B cell (primary cell): ENCODE measurements around the gene AOPEP. TPM values are rescaled to one million over a fixed set of nuclear protein-coding genes. Genes with fewer than 3 reads are reported as not detected.

ENCODE experiments used
- ATAC-seq: fragments of 200-7000 bp; cut with Tn5 transposase; one replicate; pipeline ENCODE4 v1.10.0; 2021; ENCODE audit warnings: low read depth, mild to moderate bottlenecking, moderate number of reproducible peaks, moderate library complexity
- CTCF ChIA-PET: fragments of 350-600 bp; sonication (Branson Sonifier 250); formaldehyde crosslinking; loops from one replicate; lab custom pipeline; 2021; ENCODE audit warnings: antibody characterized with exemption, inconsistent platforms; lab: Charles Lee
- POLR2A ChIA-PET: fragments of 350-600 bp; sonication (Branson Sonifier 250); formaldehyde crosslinking; loops from one replicate; lab custom pipeline; 2021; ENCODE audit warnings: antibody characterized with exemption; lab: Charles Lee
- DNase-seq: peaks from one replicate; pipeline ENCODE4 v3.0.0; 2013
- H2AFZ ChIP-seq: 2 replicates; pipeline ENCODE4 v1.6.1; 2012; ENCODE audit warnings: mild to moderate bottlenecking, low read depth, low read length; ENCODE audit not compliant: insufficient read depth, poor library complexity, severe bottlenecking
- H3K27ac ChIP-seq, 2 donors: 1 replicate in 1 of 2; 2 replicates in 1 of 2; pipeline ENCODE4 v1.5.1; 2012 to 2013; ENCODE audit warnings: low read length in 2 of 2, mild to moderate bottlenecking in 2 of 2, moderate library complexity in 1 of 2
- H3K27me3 ChIP-seq, 4 experiments: fragments of 200-600 bp in 1 of 4; sonication (generic) in 1 of 4; replicated peaks in 1 of 4; 1 replicate in 2 of 4; 2 replicates in 2 of 4; pipeline versions ENCODE4 v1.6.1 to v1.7.0; 2013 to 2016; ENCODE audit warnings: low read length in 3 of 4, mild to moderate bottlenecking in 2 of 4, mixed read lengths in 1 of 4, moderate library complexity in 1 of 4; ENCODE audit not compliant: insufficient read depth in 4 of 4, control insufficient read depth in 3 of 4; ENCODE audit errors: control extremely low read depth in 1 of 4
- H3K36me3 ChIP-seq, 2 experiments: replicated peaks in 1 of 2; 1 replicate in 1 of 2; 2 replicates in 1 of 2; pipeline versions ENCODE4 v1.6.1 to v1.7.1; 2013; ENCODE audit warnings: low read length in 1 of 2; ENCODE audit not compliant: insufficient read depth in 2 of 2, control insufficient read depth in 1 of 2; ENCODE audit errors: control extremely low read depth in 1 of 2, extremely low read depth in 1 of 2
- H3K4me1 ChIP-seq, 2 donors: fragments of 200-600 bp in 1 of 2; sonication (generic) in 1 of 2; 1 replicate in 1 of 2; 2 replicates in 1 of 2; pipeline versions ENCODE4 v1.5.1 to v1.6.1; 2013 to 2017; ENCODE audit warnings: low read length in 2 of 2; ENCODE audit not compliant: control insufficient read depth in 2 of 2, insufficient read depth in 2 of 2
- H3K4me2 ChIP-seq: replicated peaks from 2 replicates; pipeline ENCODE3; 2012; ENCODE audit warnings: mild to moderate bottlenecking, low read depth, low read length; ENCODE audit not compliant: poor library complexity, severe bottlenecking
- H3K4me3 ChIP-seq, 5 experiments: fragments of 200-600 bp in 1 of 5; sonication (generic) in 1 of 5; 1 replicate in 3 of 5; 2 replicates in 2 of 5; pipeline versions ENCODE4 v1.5.1 to v1.7.0; 2011 to 2016; ENCODE audit warnings: low read length in 4 of 5, mild to moderate bottlenecking in 4 of 5, low read depth in 2 of 5, control low read depth in 1 of 5, moderate library complexity in 1 of 5; ENCODE audit not compliant: insufficient read depth in 1 of 5; ENCODE audit errors: control extremely low read depth in 1 of 5, extremely low read depth in 1 of 5
- H3K79me2 ChIP-seq: fragments of 200-600 bp; sonication (generic); one replicate; pipeline ENCODE4 v1.6.0; 2016; ENCODE audit warnings: low read length; ENCODE audit not compliant: control insufficient read depth, insufficient read depth
- H3K9ac ChIP-seq: fragments of 200-600 bp; sonication (generic); 2 replicates; pipeline ENCODE4 v1.6.1; 2017; ENCODE audit warnings: mild to moderate bottlenecking, low read length, moderate library complexity
- H3K9me3 ChIP-seq, 3 donors: one replicate each; pipeline versions ENCODE4 v1.6.1 to v1.7.1; 2013; ENCODE audit warnings: low read length in 2 of 3; ENCODE audit not compliant: control insufficient read depth in 2 of 3, insufficient read depth in 1 of 3; ENCODE audit errors: control extremely low read depth in 1 of 3
- H4K20me1 ChIP-seq: 2 replicates; pipeline ENCODE4 v1.6.0; 2012; ENCODE audit warnings: mild to moderate bottlenecking, low read length; ENCODE audit not compliant: insufficient read depth, control insufficient read depth, poor library complexity, severe bottlenecking
- H3K27ac Mint-ChIP-seq: one replicate; pipeline ENCODE4 v1.8.0; 2021; ENCODE audit warnings: mixed read lengths
- H3K27me3 Mint-ChIP-seq: one replicate; pipeline ENCODE4 v1.8.0; 2021; ENCODE audit warnings: mixed read lengths
- H3K4me1 Mint-ChIP-seq: one replicate; pipeline ENCODE4 v1.8.0; 2021; ENCODE audit warnings: mixed read lengths
- H3K4me3 Mint-ChIP-seq: one replicate; pipeline ENCODE4 v1.8.0; 2021; ENCODE audit warnings: mixed read lengths
- H3K9me3 Mint-ChIP-seq: one replicate; pipeline ENCODE4 v1.8.0; 2022; ENCODE audit warnings: mixed read lengths; ENCODE audit not compliant: insufficient read depth
- EZH2 ChIP-seq: IDR thresholded peaks from 2 replicates; pipeline ENCODE4 v1.6.1; 2012; ENCODE audit warnings: borderline replicate concordance, low read depth, mild to moderate bottlenecking, moderate library complexity, low read length; ENCODE audit not compliant: insufficient read depth, poor library complexity, severe bottlenecking
- whole genome bisulfite sequencing: methylation state at CpG from one replicate; pipeline ENCODE4 v1.1.5; 2013; ENCODE audit warnings: missing lambda C conversion rate; ENCODE audit not compliant: insufficient coverage; 5-methylcytosine and 5-hydroxymethylcytosine counted together
- intact Hi-C: fragments of 100-400 bp; cut with micrococcal nuclease; formaldehyde crosslinking; loops from one replicate; pipeline ENCODE4 v1.10.0; 2022
- polyA plus RNA-seq: library from polyadenylated mRNA; depleted of rRNA; stranded (reverse); fragments of >200 nt; gene quantifications from 2 replicates; pipeline ENCODE4 v1.2.3, GENCODE V29; 2012
- total RNA-seq, 2 donors: library from RNA; stranded (reverse); fragments of 120-200 nt in 1 of 2; gene quantifications; 1 replicate in 1 of 2; 2 replicates in 1 of 2; pipeline versions ENCODE4 v1.2.3 to v1.2.4, GENCODE V29; 2013 to 2022
- TF ChIP-seq, protein P1 (sequence below): fragments of 200-600 bp; IDR thresholded peaks from one replicate; pipeline ENCODE4 v1.8.0; 2022; ENCODE audit warnings: antibody characterized with exemption, mild to moderate bottlenecking

The AOPEP gene
- total and polyA plus RNA-seq, 2 donors (not counting 1 experiment from before 2014, with no cell fraction given), result 5.1 to 35.8 TPM

DNA sequence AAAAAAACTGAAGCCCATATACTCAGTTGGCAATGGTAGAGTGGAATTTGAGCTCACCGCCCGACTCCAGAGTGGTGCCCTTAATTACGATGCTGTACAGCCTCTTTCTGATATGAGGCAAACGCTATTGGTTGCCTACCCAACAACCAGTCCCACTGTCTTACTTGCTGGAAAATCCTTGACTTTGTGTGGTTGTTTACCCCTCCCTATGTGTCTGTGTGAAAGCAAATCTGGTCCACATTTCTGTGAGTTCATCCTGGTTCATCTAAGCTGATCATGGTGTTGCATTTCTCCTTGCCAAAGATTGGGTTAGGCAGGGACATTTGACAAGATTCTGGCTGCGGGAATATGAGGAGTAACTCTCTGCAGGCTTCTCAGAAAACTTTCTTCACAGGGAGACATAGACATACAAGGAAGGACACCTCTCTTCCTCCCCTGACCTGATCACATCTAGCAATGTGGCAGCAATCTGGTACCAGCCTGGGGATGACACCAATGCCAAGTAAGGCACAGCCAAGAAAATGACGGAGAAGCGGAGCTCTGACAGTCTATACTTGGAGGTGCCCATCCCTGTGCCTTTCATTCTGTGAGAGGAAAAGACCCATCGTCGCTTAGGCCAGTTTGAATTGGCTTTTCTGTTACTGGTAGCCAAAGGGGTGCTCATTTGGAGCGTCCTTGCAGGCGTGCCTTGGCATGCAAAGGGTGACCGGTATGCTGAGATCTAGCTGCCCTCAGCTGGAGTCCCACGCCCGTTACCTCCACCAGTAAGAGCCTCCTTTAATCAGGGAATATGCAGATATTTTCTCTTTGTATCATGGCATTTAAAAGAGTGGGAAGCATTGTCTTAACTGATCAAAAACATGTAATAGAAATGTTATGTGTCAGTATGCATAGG lies 124.3 kb downstream of the AOPEP start:
- Histone ChIP-seq H4K20me1 (no peaks in the 10 kb centered on the region), H3K36me3 (no peaks in the 10 kb centered on the region), H3K9me3 (no peaks in the 10 kb centered on the region), H3K27me3 (no peaks in the 10 kb centered on the region), H3K4me2 (no peak overlapping the region), H3K9ac (no peak overlapping the region), H2AFZ (no peak overlapping the region), H3K79me2 (peaks cover 3% of the 10 kb centered on the region), H3K4me3 (no peak overlapping the region), H3K4me1 (no peaks in the 10 kb centered on the region), H3K27ac (no peak overlapping the region)
- CTCF ChIA-PET, result no interaction called here
- TF ChIP-seq EZH2, result no peak
- TF ChIP-seq, protein P1, sequence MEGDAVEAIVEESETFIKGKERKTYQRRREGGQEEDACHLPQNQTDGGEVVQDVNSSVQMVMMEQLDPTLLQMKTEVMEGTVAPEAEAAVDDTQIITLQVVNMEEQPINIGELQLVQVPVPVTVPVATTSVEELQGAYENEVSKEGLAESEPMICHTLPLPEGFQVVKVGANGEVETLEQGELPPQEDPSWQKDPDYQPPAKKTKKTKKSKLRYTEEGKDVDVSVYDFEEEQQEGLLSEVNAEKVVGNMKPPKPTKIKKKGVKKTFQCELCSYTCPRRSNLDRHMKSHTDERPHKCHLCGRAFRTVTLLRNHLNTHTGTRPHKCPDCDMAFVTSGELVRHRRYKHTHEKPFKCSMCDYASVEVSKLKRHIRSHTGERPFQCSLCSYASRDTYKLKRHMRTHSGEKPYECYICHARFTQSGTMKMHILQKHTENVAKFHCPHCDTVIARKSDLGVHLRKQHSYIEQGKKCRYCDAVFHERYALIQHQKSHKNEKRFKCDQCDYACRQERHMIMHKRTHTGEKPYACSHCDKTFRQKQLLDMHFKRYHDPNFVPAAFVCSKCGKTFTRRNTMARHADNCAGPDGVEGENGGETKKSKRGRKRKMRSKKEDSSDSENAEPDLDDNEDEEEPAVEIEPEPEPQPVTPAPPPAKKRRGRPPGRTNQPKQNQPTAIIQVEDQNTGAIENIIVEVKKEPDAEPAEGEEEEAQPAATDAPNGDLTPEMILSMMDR, result no peak
- Mint-ChIP-seq H3K4me1 (no peaks in the 10 kb centered on the region), H3K27ac (no peak overlapping the region), H3K9me3 (no peaks in the 10 kb centered on the region), H3K27me3 (no peaks in the 10 kb centered on the region), H3K4me3 (no peak overlapping the region)
- intact Hi-C loops, result no loop called here
- POLR2A ChIA-PET, result no interaction called here
- ATAC-seq (no peak), DNase-seq (no peak)
- WGBS, result 89% methylated on average over 10 of the region's 14 CpGs

DNA sequence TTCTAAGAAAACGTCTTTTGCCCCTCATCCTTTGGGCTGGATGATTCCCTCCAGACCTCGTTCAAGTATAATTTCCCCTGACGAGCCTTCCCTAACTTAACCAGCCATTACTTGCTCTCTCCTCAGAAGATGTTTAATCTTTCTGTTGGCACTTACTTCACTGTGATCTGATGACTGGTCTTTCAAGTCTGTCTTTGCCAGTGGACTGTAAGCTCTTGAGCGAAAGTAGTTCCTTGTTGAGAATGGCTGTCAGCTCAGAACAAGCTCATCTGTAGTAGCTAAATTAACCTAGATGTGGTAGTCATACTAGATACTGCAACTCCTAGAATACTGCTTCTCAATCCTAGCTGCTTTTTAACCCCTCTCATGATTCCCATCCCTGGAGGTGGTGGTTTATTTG lies 125.0 kb downstream of the AOPEP start:
- H3K79me2 ChIP-seq, result no peaks in the 10 kb centered on the region
- 100% methylated on average over 1 of the region's 4 CpGs for WGBS
- H3K9me3 Mint-ChIP-seq, result no peaks in the 10 kb centered on the region

More for the DNA sequence above, 125.0 kb downstream of the AOPEP start:
- DNase-seq, result no peak
- no peaks in the 10 kb centered on the region for H3K36me3 ChIP-seq
- intact Hi-C loops, result no loop called here
- TF ChIP-seq, protein P1, result no peak
- no peak for TF ChIP-seq EZH2
- H2AFZ ChIP-seq, result no peak overlapping the region
- no peaks in the 10 kb centered on the region for H3K4me1 ChIP-seq
- H3K4me3 ChIP-seq, result no peak overlapping the region
- H4K20me1 ChIP-seq, result no peaks in the 10 kb centered on the region
- H3K4me3 Mint-ChIP-seq, result no peak overlapping the region
- CTCF ChIA-PET, result no interaction called here
- ATAC-seq, result no peak
- no peak overlapping the region for H3K27ac Mint-ChIP-seq
- no peaks in the 10 kb centered on the region for H3K4me1 Mint-ChIP-seq
- H3K9ac ChIP-seq, result no peak overlapping the region
- H3K27me3 Mint-ChIP-seq, result no peaks in the 10 kb centered on the region
- no peaks in the 10 kb centered on the region for H3K27me3 ChIP-seq
- no peaks in the 10 kb centered on the region for H3K9me3 ChIP-seq
- no peak overlapping the region for H3K27ac ChIP-seq
- POLR2A ChIA-PET, result no interaction called here
- no peak overlapping the region for H3K4me2 ChIP-seq
